ENCODE data around the gene RELA.

DNA sequence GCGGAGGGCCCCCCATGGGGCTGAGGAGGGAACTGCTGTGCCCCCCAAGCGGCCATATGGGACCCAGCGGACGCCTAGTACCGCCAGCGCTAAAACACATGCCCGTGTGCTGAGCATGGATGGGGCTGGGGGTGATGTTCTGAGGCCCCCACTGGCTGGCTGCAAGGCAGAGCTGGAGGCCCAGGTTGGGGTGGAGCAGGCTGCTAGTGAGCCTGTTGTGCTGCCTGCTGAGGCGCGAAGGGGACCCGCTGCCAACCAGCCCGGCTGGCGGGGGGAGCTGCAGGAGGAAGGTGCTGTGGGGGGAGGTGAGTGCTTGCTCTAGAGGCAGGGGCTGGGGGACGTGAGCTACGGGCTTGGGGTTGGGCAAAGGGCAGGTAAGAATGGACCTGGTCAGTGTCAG lies 44.0 kb downstream of the RELA start:
- TF ChIP-seq HMGXB4 (CRISPR knock-in tag; IDR thresholded peaks at IDR 0.05; ENCODE audit: borderline replicate concordance in 1 of 2, low read depth in 1 of 2) (no peak), MYNN (CRISPR knock-in tag; IDR thresholded peaks at IDR 0.05; ENCODE audit: low read depth) (no peak), ETV6 (CRISPR knock-in tag; conservative IDR thresholded peaks at IDR 0.05) (no peak), ZEB1 (IDR thresholded peaks at IDR 0.05; ENCODE audit: insufficient replicate concordance, low read depth) (no peak), POLR2AphosphoS2 (IDR thresholded peaks at IDR 0.05; ENCODE audit: low read depth, low read length) (no peak)

All from HepG2 (cell line).